WI38 (cell line): Measurements from ENCODE around the gene CRELD2.

Experiments used
- H3K4me3 ChIP-seq: 2 replicates; pipeline ENCODE4 v1.5.1; 2011; ENCODE audit warnings: low read depth, mild to moderate bottlenecking, control low read depth, low read length
- TF ChIP-seq, protein P1 (sequence below): IDR thresholded peaks from 2 replicates; pipeline ENCODE4 v1.5.1; 2012; ENCODE audit warnings: low read depth, mild to moderate bottlenecking, control low read depth, low read length

CRELD2 gene

DNA sequence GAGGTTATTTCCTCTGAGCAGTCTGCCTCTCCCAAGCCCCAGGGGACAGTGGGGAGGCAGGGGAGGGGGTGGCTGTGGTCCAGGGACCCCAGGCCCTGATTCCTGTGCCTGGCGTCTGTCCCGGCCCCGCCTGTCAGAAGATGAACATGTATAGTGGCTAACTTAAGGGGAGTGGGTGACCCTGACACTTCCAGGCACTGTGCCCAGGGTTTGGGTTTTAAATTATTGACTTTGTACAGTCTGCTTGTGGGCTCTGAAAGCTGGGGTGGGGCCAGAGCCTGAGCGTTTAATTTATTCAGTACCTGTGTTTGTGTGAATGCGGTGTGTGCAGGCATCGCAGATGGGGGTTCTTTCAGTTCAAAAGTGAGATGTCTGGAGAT, 45.2 kb downstream of the CRELD2 start:
- TF ChIP-seq, protein P1, sequence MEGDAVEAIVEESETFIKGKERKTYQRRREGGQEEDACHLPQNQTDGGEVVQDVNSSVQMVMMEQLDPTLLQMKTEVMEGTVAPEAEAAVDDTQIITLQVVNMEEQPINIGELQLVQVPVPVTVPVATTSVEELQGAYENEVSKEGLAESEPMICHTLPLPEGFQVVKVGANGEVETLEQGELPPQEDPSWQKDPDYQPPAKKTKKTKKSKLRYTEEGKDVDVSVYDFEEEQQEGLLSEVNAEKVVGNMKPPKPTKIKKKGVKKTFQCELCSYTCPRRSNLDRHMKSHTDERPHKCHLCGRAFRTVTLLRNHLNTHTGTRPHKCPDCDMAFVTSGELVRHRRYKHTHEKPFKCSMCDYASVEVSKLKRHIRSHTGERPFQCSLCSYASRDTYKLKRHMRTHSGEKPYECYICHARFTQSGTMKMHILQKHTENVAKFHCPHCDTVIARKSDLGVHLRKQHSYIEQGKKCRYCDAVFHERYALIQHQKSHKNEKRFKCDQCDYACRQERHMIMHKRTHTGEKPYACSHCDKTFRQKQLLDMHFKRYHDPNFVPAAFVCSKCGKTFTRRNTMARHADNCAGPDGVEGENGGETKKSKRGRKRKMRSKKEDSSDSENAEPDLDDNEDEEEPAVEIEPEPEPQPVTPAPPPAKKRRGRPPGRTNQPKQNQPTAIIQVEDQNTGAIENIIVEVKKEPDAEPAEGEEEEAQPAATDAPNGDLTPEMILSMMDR, result no peak
- no peak overlapping the region for H3K4me3 ChIP-seq

DNA sequence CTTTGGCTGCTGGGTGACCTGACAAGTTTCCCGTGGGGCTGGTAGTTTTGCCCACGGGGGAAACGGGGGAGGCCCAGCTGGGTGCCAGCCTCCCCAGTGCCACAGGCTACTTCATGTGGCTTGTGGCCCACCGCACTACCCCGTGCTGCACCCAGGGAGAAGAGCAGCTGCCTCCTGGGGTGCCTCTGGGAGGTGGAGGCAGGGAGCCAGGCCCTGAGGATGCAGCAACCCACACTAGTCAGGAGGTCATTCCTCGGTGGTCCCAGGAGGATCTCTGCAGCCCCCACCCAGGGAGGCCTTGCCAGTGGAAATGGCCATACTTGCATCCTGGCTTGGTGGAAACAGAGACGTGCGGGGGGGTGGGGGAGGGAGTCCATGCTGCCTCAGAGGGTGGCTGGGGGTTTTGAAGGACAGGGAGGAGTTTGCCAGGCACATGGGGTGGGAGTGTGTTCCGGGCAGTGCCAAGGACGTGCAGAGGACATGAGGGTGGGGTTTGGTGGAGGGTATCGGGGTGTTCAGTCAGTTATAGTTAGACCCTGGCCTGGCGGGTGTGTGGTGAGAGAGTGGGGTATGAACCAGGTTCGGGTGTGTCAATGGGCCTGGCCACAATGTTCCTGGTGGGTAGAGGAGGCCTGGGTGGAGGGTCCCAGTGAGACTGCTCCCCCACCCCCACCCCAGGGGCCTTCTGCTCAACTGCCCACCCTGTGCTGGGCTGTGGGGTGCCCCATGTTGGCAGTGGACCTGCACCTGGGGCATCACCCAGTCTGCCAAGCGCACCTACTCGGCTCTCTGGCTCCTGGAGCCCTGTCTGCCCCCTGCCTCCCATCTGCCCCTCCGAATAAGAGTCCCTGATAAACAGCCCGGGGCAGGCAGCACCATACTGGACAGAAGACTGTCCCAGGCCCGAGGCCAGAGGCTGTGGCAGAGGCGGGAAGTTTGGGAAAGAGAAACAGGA, 46.0 kb downstream of the CRELD2 start:
- H3K4me3 ChIP-seq, result no peak overlapping the region
- TF ChIP-seq, protein P1, result no peak

DNA sequence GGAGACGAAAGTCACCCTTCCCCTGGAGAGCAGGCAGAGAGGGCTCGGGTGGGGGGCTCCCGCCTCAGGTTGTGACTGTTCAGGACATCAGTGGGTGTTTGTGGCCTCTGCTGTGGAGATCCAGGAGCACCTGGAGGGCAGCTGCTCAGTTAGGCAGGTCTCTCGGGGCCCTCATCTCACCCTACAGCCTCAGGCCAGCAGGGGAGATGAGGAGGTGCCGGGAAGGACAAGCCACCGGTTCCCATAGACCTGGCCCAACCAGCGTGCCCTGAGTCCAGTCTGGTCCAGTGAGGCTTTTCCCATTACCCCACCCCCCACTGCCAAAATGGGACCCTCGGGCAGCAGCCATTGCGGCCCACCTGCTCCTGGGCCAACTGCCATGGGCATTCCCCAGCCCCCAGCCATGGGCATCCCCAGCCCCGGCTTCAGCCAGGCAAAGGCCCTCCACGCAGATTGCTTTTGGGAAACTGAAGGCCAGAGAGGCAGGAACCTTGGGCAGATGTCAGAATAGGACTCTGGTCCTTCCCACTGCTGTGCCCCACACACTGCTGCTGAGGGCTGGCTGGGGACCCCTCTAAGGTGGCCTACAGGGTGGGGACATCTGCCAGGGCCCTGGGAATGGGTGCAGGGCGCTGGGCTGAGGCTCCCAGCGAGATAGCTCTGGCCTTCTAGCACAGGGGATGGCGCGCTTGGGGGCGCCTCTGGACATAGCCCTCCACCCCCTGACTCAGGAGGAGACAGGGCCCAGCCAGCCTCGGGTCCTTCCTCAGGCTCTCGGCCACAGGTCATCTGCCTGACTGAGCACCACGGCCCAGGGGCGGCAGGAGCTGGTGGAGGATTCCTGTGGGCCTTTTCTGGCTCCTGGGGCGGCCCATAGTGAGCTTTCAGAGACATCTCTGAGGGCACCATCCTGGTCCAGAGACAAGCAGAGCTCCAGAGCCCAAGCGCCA, 46.9 kb downstream of the CRELD2 start:
- TF ChIP-seq, protein P1, result no peak
- H3K4me3 ChIP-seq, result no peak overlapping the region

DNA sequence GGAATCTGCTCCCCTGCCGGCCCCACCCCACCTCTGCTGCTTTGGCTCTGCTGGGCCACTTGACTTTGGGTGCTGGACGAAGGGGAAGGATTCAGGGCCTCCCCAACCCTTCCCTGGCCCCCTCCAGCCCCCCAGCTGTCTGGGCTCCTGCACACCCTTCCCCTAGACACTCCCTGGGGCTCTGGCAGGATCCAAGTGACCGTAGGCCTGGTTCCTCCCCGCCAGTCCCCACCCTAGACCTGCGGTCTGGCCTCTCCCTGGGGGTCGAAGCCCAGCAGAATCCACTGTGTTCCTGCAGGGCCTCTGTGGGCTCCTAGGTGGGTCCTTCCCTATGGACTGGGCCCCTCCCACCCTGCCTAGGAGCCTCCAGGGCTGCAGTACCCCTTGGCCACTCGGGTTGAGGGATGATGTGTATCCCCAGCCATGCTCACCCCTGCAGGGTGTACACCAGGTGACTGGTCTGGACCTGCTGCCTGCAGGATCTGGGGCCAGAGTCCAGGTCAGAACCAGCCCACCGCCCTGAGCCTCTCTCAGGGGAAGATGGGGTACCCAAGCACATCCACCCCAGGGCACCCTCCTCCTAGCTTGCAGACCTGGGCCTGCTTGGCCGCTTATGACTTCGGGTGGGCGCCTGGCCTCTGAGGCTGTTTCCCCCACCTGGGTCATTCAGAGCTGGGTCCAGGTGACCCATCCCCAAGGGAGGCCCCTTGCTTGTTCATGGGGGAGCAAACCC, 47.8 kb downstream of the CRELD2 start:
- TF ChIP-seq, protein P1, result no peak
- no peak overlapping the region for H3K4me3 ChIP-seq

DNA sequence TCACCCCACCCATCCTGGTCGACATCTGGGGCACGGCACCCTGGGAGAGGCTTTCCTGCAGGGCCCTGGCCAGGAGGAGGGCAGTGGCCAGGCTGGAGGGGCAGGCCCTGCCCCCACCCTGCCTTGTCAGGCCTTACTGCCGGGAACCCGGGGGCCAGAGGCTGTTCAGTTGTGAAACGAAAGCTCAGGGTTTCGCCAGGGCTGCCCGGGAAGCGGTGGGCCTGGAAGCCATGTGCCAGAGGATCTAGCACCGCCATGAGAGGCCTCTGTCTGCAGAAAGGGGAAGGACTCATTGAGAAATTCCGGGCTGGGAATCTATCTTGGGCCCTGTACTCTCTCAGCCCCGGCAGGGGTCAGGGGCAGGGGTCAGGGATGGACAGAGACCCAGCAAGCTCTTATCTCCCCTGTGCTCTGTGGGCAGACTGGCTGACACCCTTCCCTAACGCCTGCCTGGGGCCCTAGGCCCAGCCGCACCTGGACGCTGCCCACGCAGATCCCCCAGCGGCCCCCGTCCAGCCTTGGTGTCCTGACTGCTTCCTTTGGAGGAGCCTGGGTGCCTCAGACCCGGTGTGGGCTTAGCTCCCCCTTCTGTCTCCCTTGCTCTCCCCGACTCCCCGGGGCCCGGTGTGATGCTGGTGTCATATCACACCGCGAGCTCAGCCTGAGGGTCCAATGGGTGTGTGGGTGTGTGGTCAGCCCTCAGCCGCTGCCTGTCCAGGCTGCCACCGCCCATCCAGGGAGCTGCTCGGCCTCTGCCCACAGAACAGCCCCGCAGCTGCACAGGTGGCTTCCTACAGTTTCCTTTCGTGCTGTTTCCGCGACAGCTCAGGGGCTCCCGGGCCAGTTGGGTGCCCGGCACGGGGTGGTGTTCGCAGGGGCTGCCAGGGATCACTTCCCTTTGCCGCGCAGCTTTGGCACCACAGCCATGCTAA, 48.6 kb downstream of the CRELD2 start:
- TF ChIP-seq, protein P1, result no peak
- H3K4me3 ChIP-seq, result no peak overlapping the region

DNA sequence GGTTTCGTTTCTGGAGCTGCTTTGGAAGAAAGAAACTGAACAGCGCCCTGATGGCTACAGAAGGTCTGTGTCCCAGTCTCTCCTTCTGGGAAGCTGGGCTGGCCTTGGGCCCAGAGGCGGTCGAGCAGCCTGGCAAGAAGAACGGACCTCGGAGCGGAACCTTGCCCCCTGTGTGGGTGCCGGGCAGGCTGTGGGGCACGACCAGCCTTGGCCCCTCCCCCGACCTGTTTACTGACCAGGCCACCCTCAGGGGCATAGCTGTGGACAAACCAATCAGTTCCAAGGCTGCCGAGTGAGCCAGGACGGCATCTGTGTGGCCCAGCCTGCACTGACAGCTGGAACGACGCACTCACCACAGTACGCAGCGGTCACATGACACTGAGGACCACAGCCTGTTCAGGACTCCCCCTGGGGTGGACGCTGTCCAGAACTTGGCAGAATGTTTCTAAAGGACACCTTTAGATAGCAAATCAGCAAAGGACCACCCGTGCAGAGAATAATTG, 49.3 kb downstream of the CRELD2 start:
- no peak overlapping the region for H3K4me3 ChIP-seq
- TF ChIP-seq, protein P1, result no peak
